Prostate gland (tissue), 2 donors: ENCODE results near the gene CDH1. TPM values are rescaled to one million over a fixed set of nuclear protein-coding genes. Genes with fewer than 3 reads are reported as not detected.
A peak's percentile ranks its signal among the peaks of the same experiment; 100 is the strongest.

Experiments used
- DNase-seq: peaks from one replicate; pipeline ENCODE4 v3.0.0-alpha.2; 2019; ENCODE audit warnings: low spot score
- H3K27ac ChIP-seq, 2 donors: fragments of 200-600 bp; sonication (generic); 2 replicates each; pipeline ENCODE4 v1.5.1; 2017 to 2019
- H3K27me3 ChIP-seq: fragments of 200-600 bp; sonication (generic); replicated peaks from 2 replicates; pipeline ENCODE4 v1.5.1; 2019; ENCODE audit not compliant: insufficient read depth
- H3K36me3 ChIP-seq, 2 donors: fragments of 200-600 bp; sonication (generic); 1 replicate in 1 of 2; 2 replicates in 1 of 2; pipeline versions ENCODE4 v1.5.1 to v1.8.1; 2017 to 2019
- H3K4me1 ChIP-seq: fragments of 200-600 bp; sonication (generic); replicated peaks from 2 replicates; pipeline ENCODE4 v1.5.1; 2019
- H3K4me3 ChIP-seq, 2 donors: fragments of 200-600 bp; sonication (generic); 2 replicates each; pipeline ENCODE4 v1.5.1; 2017 to 2019
- H3K9me3 ChIP-seq: fragments of 200-600 bp; sonication (generic); 2 replicates; pipeline ENCODE4 v1.5.1; 2017
- POLR2A ChIP-seq: fragments of 450-650 bp; IDR thresholded peaks from one replicate; pipeline ENCODE4 v1.6.1; 2016; ENCODE audit warnings: antibody characterized with exemption, mild to moderate bottlenecking
- POLR2AphosphoS5 ChIP-seq: sonication (generic); formaldehyde crosslinking; IDR thresholded peaks from one replicate; pipeline ENCODE4 v1.6.1; 2017; ENCODE audit warnings: antibody characterized with exemption
- WGBS: methylation state at CpG from one replicate; pipeline ENCODE4 v1.1.5; 2018; 5-methylcytosine and 5-hydroxymethylcytosine counted together
- intact Hi-C: fragments of 100-400 bp; cut with DNase I; formaldehyde crosslinking; loops from one replicate; pipeline ENCODE4 v1.14.2; 2022
- total RNA-seq, 2 donors: library from RNA; depleted of rRNA; stranded (reverse); fragments of >200 nt; gene quantifications; one replicate each; pipeline ENCODE4 v1.1.0, GENCODE V29; 2016
- TF ChIP-seq, protein P1 (sequence below), 4 experiments: fragments of 200-600 bp in 2 of 4; fragments of 450-650 bp in 2 of 4; sonication (generic) in 2 of 4; IDR thresholded peaks; 1 replicate in 3 of 4; 2 replicates in 1 of 4; pipeline ENCODE4 v1.5.1; 2016 to 2019; ENCODE audit warnings: antibody characterized with exemption in 4 of 4, mild to moderate bottlenecking in 2 of 4, moderate library complexity in 2 of 4

Gene CDH1
- total RNA-seq, 2 donors from 2014 or later, result 75.7 to 300 TPM

DNA sequence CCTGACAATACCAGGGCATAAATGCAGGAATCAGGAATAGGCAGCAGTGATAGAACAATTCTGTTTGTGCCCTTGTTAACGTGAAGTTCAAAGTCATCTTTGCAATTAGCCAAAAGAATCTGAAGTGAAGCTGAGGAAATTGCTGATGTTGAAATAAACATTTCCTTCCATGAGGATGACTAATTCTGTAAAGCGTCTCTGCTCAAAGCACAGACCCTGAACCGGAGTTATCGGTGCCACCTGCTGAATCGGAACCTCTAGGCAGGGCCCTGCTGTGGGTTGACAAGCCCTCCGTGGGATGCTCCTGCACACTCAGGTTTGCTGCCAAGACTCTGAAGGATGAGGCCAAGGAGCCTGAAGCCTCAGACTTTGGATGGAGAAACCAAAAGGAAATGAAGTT is 37.0 kb upstream of the CDH1 start:
- intact Hi-C loops, result loop anchor here (5.0 to 10.0 kb wide), 2 partner anchors 105 to 142 kb away; partner anchors contain the start of gene TANGO6
- TF ChIP-seq POLR2A (no peak), POLR2AphosphoS5 (no peak)
- TF ChIP-seq, protein P1, sequence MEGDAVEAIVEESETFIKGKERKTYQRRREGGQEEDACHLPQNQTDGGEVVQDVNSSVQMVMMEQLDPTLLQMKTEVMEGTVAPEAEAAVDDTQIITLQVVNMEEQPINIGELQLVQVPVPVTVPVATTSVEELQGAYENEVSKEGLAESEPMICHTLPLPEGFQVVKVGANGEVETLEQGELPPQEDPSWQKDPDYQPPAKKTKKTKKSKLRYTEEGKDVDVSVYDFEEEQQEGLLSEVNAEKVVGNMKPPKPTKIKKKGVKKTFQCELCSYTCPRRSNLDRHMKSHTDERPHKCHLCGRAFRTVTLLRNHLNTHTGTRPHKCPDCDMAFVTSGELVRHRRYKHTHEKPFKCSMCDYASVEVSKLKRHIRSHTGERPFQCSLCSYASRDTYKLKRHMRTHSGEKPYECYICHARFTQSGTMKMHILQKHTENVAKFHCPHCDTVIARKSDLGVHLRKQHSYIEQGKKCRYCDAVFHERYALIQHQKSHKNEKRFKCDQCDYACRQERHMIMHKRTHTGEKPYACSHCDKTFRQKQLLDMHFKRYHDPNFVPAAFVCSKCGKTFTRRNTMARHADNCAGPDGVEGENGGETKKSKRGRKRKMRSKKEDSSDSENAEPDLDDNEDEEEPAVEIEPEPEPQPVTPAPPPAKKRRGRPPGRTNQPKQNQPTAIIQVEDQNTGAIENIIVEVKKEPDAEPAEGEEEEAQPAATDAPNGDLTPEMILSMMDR (IDR thresholded peaks at IDR 0.05), result no peak
- Histone ChIP-seq H3K4me1 (no peaks in the 10 kb centered on the region), H3K27me3 (no peaks in the 10 kb centered on the region), H3K36me3 (no peaks in the 10 kb centered on the region), H3K4me3 (no peak overlapping the region), H3K9me3 (no peaks in the 10 kb centered on the region), H3K27ac (no peak overlapping the region)
- no peak for DNase-seq
- 44% methylated on average over 6 of the region's 6 CpGs for WGBS

DNA sequence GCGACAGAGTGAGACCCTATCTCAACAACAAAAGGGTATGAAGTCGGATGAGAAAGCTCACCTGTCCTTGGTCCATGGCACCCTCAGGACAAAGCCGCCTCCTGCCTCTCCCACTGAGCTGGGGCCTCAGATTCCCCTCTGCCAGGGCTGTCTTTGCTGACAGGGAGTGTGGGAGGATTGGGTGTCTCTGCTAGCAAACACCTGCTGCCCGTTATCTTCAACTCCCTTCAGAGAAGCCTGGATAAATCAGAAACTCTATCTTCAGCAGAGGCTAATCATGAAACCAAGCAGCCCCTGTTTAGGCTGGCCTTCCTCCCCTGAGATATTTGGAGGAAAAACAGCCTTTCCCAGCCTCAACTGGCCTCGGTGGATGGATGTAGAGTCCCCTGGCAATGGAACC is 36.3 kb upstream of the CDH1 start:
- intact Hi-C loops, result loop anchor here (5.0 to 10.0 kb wide), 2 partner anchors 106 to 141 kb away; partner anchors contain the start of gene TANGO6
- 77% methylated on average over 5 of the region's 5 CpGs for WGBS
- DNase-seq, result no peak

DNA sequence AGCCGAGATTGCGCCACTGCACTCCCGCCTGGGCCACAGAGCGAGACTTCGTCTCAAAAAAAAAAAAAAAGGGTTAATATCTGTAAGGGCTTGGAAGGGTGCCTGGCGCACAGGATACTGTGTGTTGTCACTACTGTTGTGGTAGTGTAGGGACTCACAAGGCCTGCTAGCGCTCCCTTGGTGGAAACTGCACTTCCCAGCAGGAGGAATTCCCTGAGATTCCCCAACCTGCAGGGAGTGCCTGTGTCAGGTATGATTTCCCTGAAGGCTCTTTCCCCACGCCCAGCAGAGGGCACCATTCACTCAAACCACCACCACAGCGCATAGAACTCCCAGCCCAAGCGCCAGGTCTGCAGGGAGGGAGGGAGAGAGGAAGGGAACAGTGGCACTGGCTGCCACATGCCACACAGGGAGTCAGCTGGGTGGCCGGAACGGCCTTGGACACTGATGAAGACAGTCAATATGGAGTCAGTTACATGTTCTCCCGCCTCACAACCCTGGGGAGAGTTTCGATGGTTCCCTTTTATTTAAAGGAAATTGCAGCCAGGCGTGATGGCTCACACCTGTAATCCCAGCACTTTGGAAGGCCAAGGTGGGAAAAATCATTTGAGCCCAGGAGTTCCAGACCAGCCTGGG is 32.7 kb upstream of the CDH1 start:
- 47% methylated on average over 15 of the region's 15 CpGs for WGBS
- no peak overlapping the region for H3K4me3 ChIP-seq
- no peaks in the 10 kb centered on the region for H3K9me3 ChIP-seq
- TF ChIP-seq, protein P1 (IDR thresholded peaks at IDR 0.05), result peak; percentile 68 to 94 (median 90)
- TF ChIP-seq POLR2A, result no peak
- peak; percentile 90 for TF ChIP-seq POLR2AphosphoS5
- intact Hi-C loops, result loop anchor here (2.0 to 10.0 kb wide), 3 partner anchors 96 to 138 kb away; partner anchors contain the start of gene TANGO6
- no peaks in the 10 kb centered on the region for H3K4me1 ChIP-seq
- H3K27ac ChIP-seq, result no peak overlapping the region
- H3K27me3 ChIP-seq, result no peaks in the 10 kb centered on the region
- DNase-seq, result peak; percentile 91
- H3K36me3 ChIP-seq, result no peaks in the 10 kb centered on the region

More for the DNA sequence above, 36.3 kb upstream of the CDH1 start:
- Histone ChIP-seq H3K36me3 (no peaks in the 10 kb centered on the region), H3K27me3 (no peaks in the 10 kb centered on the region), H3K4me1 (no peaks in the 10 kb centered on the region), H3K27ac (no peak overlapping the region), H3K9me3 (no peaks in the 10 kb centered on the region), H3K4me3 (no peak overlapping the region)
- no peak for TF ChIP-seq POLR2A
- TF ChIP-seq, protein P1 (IDR thresholded peaks at IDR 0.05), result no peak

DNA sequence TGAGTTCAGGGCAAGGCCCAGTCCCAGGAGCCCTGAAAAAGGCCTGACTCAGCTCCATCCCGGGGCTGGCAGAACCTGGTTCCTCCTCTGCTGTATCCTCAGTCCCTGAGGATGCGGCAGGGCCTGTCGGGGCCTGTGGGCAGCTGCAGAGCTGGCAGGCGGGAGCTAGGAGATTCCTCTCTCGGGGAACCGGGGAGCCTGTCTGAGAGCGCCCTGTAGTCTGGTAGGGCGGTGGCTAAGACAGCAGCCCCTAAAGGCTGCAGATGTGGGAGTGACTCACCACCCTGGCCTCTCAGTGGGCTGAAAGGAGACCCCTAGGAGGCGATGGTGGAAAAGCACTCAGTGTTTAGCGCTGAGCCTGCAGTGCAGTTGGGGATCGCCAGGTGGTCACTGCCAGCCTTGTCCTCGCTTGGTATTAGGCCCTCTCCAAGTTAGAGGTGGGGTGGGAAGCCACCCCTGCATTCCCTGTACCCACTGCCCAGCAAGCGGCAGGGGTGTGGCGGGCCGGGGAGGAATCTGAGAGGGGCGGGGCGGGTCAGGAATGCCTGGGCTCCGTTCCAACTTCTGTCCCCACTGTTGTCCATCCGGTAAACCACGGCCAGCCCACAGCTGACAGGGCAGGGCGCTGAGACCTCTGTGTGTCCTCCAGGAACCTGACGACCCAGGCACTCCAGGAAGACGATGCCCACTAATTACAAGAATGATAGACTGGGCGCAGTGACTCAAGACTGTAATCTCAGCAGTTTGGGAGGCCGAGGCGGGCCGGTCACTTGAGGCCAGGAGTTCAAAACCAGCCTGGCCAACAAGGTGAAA is 29.5 kb upstream of the CDH1 start:
- Histone ChIP-seq H3K27ac (peak overlapping the region; percentile 14 to 15), H3K4me1 (no peaks in the 10 kb centered on the region), H3K9me3 (no peaks in the 10 kb centered on the region), H3K36me3 (no peaks in the 10 kb centered on the region), H3K4me3 (no peak overlapping the region), H3K27me3 (no peaks in the 10 kb centered on the region)
- no peak for TF ChIP-seq POLR2A
- TF ChIP-seq, protein P1 (IDR thresholded peaks at IDR 0.05), result peak in 1 of 4 experiments; percentile 35
- WGBS, result 48% methylated on average over 27 of the region's 27 CpGs
- intact Hi-C loops, result loop anchor here (5.0 to 10.0 kb wide), 2 partner anchors 113 to 410 kb away; no protein-coding TSS in a partner anchor
- peak; percentile 66 for DNase-seq
